HL-60 (cell line): Measurements from ENCODE around the gene ECD.

Experiments
- DNase-seq, 2 experiments: peaks; one replicate each; pipeline ENCODE4 v3.0.0-alpha.2; 2010 to 2020; ENCODE audit warnings: low read depth in 1 of 2, low spot score in 1 of 2
- H3K27ac ChIP-seq: fragments of 250-450 bp; sonication (Bioruptor Pico); replicated peaks from 2 replicates; pipeline ENCODE4 v1.5.1; 2020; ENCODE audit warnings: mild to moderate bottlenecking, moderate library complexity
- H3K27me3 ChIP-seq: fragments of 250-450 bp; sonication (Bioruptor Pico); 2 replicates; pipeline ENCODE4 v1.5.1; 2021; ENCODE audit warnings: mild to moderate bottlenecking, moderate library complexity; ENCODE audit not compliant: insufficient read depth, poor library complexity, severe bottlenecking
- H3K4me3 ChIP-seq: replicated peaks from 2 replicates; pipeline ENCODE4 v1.5.1; 2011; ENCODE audit warnings: mild to moderate bottlenecking, control low read depth, low read length; ENCODE audit not compliant: insufficient read depth
- GABPA ChIP-seq: IDR thresholded peaks from 2 replicates; pipeline ENCODE4 v1.6.1; 2012; ENCODE audit warnings: low read depth
- POLR2AphosphoS5 ChIP-seq: IDR thresholded peaks from 2 replicates; pipeline ENCODE4 v1.6.1; 2012; ENCODE audit warnings: low read depth
- REST ChIP-seq: IDR thresholded peaks from 2 replicates; pipeline ENCODE4 v1.6.1; 2012; ENCODE audit warnings: low read depth; ENCODE audit not compliant: insufficient replicate concordance
- SPI1 ChIP-seq: IDR thresholded peaks from 2 replicates; pipeline ENCODE4 v1.6.1; 2012; ENCODE audit warnings: low read depth, mild to moderate bottlenecking, borderline replicate concordance
- TF ChIP-seq, protein P1 (sequence below): IDR thresholded peaks from one replicate; pipeline ENCODE4 v1.5.1; 2011; ENCODE audit warnings: low read length, control low read depth, inconsistent platforms; ENCODE audit not compliant: insufficient read depth

ECD gene

GRCh38 chr10:73097305-73097670 lies 70.5 kb downstream of the ECD start:
- Histone ChIP-seq H3K27ac (peak overlapping the region; percentile 91), H3K4me3 (peak overlapping the region; percentile 80), H3K27me3 (no peaks in the 10 kb centered on the region)
- TF ChIP-seq GABPA, result no peak
- TF ChIP-seq SPI1, result no peak
- TF ChIP-seq REST, result no peak
- TF ChIP-seq POLR2AphosphoS5, result no peak
- TF ChIP-seq, protein P1, sequence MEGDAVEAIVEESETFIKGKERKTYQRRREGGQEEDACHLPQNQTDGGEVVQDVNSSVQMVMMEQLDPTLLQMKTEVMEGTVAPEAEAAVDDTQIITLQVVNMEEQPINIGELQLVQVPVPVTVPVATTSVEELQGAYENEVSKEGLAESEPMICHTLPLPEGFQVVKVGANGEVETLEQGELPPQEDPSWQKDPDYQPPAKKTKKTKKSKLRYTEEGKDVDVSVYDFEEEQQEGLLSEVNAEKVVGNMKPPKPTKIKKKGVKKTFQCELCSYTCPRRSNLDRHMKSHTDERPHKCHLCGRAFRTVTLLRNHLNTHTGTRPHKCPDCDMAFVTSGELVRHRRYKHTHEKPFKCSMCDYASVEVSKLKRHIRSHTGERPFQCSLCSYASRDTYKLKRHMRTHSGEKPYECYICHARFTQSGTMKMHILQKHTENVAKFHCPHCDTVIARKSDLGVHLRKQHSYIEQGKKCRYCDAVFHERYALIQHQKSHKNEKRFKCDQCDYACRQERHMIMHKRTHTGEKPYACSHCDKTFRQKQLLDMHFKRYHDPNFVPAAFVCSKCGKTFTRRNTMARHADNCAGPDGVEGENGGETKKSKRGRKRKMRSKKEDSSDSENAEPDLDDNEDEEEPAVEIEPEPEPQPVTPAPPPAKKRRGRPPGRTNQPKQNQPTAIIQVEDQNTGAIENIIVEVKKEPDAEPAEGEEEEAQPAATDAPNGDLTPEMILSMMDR, result no peak
- DNase-seq, result no peak

DNA sequence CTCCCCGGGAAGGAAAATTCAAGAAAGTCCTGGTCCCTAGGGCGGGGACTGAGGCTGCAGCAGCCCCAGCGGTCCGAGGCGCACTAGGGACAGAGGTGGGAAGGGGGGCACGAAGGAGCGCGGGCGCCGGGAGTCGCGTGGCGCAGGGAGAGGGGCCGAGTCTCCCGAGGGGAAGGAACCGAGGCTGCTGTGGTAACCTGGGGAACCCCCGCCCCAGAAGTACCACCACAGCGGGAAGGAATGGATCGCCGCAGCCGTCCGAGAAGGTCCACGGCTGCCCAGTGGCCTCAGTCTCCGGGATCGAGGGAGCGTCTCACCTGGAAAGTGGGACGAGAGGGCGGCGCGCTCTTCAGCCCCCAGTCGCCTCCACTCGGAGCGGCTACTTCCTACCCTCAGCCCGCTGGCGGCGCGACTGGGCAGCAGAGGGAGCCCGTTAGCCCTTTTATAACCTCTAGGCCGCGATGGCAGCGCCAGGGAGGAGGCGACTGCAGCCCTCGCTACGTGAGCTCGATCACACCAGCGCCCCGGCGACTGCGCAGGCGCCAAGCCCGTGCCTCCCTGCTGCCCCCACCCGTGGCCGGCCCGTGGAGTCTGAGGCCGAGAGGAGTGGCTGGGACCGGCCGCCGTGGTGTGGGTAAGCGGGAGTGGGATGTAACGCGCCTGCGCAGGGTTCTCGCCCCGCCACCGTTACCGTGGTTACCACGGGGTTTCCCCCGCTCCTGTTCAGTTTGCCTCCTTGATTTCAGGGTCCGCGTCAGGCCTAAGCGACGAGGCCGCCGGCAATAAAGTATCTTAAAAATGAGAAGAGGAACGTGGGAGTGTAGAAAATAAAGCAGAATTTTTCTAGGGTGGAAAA lies 71.1 kb downstream of the ECD start, which contains the start of gene P4HA1:
Gene P4HA1 (minus strand): TSS at position 418 of the 856 bp plus-strand sequence. CDS start 21,983 bp downstream, outside the sequence.
- no peaks in the 10 kb centered on the region for H3K27me3 ChIP-seq
- DNase-seq, result peak; percentile 92 to 97
- TF ChIP-seq REST (peak; percentile 72), POLR2AphosphoS5 (peak; percentile 98), GABPA (peak; percentile 15; the same call in 1 of the 2 replicates), SPI1 (peak; percentile 29; the same call in 1 of the 2 replicates)
- TF ChIP-seq, protein P1, result peak; percentile 26
- H3K27ac ChIP-seq, result peak within 1 kb of the TSS; percentile 91
- peak within 1 kb of the TSS; percentile 80 for H3K4me3 ChIP-seq

DNA sequence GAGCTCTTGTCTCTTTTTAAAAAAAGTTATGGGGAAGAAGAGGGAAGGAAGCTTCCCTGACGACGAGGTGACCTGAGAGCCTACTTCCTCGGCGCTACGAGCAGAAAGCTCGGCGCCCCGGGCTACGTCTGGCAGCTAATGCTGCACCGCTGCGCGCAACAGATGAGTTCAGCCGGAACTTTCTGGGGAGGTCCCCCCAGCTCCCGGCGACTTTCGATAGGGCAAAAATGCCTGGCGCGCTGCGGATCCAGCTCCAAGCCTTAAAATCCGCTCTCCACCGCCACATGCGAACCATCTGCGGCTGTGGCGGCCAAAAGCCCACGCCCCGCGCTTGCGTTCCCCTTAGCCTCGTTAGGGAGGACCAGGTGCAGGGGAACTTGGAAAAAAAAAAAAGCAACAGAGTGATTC lies 71.8 kb downstream of the ECD start:
- TF ChIP-seq, protein P1, result no peak
- TF ChIP-seq SPI1, result peak; percentile 33; the same call in 1 of the 2 replicates
- peak overlapping the region; percentile 80 for H3K4me3 ChIP-seq
- H3K27ac ChIP-seq, result peak overlapping the region; percentile 91
- peak in 1 of 2 experiments; percentile 76 for DNase-seq
- no peaks in the 10 kb centered on the region for H3K27me3 ChIP-seq
